HG03571 (cell line): ENCODE data around the gene PTPRN2.

Source experiments
- ATAC-seq: cut with Tn5 transposase; IDR thresholded peaks from one replicate; pipeline ENCODE4 v1.9.1; 2021; ENCODE audit not compliant: unreplicated experiment

Gene PTPRN2

GRCh38 chr7:157615852-157616251 lies 971.8 kb downstream of the PTPRN2 start:
- ATAC-seq, result no peak

DNA sequence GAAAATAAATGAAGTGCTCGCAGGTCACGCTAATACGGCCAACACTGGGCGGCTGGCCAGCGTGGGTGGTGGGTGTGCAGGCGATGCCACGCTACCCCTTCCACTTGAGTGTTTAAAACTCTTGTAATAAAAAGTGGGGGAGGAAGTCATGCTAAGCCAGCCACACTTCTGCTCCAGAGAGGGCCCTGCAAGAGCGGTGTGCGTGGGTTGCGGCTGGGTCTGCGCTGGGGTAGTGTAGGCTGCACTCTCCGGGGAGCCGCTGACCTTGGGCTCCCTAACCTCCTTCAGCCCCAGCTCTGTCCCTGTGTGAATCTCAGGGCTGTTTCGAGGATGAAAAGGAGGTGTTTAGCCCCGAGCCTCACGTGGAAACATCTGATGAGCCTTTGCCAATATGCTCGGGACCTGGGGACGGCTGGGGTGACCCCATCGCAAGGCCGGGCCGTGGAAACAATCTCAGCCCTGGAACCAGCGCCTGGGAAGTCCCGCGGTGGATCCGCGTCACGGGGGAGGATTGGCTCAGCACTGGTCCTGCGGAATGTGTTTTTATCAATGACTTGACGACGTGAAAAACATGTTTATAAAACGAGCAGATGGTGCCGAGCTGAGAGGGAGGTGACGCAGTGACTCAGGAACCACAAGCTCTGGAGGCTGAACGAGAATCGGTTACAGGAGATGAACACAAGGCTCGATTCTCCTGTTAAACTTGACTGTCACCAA lies 972.4 kb downstream of the PTPRN2 start:
- ATAC-seq, result no peak

GRCh38 chr7:157614457-157615020 lies 973.1 kb downstream of the PTPRN2 start:
- ATAC-seq, result no peak

DNA sequence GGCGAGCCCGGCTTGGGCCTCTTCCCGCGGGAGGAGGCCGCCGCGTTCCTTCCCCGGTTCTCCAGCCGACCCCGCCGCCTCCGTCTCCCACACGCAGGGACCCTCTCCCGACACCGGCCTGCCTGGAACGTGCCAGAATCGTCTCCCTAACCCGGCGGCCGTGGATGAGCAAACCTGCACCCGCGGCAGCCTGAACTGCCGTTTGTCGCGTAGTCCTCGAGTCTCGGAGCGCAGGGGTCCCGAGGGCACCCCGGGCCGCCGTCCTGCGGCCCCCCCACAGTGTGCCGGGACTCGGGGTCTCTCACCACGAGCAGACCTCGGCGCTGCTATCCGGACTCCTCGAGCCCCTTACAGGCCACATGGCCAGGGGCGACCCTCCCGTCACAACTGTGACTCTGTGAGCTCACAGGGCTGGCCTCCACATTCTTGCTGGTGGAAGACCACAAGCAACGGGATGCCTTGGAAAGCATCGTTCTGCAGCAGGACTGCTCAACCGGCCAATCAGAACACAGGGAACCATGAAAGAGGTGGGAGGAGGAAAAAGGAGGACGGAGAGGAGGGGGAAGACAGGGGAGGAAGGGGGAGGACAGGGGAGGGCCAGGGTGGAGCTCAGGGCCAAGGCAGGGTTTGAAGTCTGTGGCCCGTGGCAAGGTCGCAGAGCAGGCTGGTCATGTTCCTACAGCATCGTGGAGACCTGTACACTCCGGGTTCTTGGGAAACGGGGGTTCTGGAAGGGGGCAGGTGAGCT lies 973.9 kb downstream of the PTPRN2 start:
- ATAC-seq, result no peak

DNA sequence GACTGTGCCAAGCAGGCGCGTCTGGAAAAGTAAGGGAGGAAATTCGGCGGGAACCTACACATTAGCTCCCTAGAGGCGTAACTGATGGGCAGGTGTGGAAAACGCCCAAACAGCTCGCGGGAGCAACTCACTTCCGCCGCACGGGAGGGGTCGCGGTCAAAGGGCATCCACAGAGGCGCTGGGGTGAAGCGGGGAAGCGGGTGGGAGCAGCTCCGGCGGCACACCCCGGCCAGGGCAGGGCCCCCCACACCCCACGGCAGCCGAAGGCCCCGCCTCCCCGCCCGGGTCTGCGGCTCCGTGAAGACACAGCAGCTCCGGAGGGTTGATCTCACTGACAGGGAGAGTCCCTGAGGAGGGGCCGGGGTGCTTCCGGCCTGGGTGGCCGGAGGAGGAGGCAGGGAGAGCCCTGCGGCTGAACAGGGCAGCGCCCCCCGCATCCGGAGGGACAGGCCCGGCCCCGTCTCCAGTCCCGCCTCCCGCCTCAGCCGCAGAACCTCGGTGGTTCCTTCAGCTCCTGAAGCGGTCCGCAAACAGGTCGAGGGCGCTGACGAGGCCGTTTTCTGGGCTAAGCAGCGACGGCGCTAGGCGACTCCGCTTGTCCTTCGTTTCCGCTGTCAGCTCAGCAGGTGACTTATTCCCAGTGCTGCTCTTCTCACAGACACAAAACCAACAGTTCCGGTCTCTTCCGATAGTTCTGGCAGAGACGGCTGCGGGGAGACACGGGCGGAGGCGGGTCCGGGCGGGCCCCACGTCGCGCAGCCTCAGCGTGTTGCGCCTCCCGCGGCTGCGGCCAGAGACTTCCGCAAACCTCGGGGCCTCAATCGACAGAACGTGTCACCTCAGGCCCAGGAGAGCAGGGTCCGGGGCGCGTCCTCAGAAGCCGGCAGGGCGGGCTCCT lies 974.7 kb downstream of the PTPRN2 start:
- ATAC-seq, result no peak

DNA sequence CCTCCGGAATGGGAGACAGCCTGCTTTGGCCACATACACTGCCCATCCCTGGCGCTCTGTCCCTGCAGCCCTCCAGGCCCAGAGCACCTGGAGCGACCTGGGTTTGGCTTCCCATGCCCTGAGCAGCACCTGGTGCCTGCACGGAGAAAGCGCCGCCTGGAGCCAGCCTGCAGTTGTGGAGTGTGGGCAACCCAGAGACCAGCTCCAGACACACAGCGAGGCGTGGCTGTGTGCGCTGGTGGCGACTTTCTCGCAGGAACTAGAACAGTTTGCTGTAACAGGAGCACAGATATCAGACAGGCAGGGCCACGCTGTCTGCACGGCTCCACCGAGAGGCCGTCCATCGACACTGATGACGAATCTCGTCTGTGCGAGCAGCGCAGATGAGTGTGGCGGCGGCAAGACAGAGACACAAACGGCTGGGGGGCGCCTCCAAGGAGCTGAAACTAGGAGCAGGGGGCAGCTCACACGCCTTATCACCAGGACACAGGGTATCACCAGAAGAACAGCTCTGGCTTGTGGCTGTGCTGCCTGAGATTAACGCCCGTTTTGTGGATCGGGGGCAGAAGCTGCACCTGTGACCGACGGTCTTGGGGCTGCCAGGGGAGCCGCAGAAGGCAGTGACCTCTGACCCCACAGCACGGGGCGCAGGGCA lies 975.5 kb downstream of the PTPRN2 start:
- ATAC-seq, result no peak

GRCh38 chr7:157611341-157611740 lies 976.3 kb downstream of the PTPRN2 start:
- no peak for ATAC-seq

DNA sequence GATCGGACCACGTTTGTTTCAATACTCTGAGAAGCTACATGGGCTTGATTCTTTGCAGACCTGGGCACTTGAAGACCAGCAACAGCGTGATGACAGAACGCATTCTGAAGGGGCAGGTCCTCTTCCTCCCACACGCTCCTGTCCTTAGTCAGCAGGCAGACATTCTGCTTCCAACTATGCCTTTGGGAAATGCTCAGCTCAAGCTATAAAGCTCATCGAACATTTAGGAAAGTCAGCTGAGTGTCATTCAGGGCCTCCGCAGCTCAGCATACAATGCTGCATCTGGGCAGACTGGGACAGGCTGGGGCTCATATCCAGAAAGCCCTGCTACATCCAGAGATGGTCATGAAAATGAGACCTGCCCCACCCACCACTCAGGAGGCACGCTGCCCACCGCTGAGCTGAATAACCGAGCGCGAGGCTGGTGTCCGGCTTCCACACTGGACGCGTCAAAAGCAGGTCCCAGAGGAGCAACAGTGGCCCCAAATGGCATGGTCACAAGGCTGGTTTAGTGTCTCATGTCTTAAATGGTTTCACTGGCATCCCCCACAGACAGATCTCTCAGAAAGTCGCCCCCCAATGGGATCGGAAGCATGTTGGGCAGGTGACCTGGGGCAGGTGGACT lies 976.8 kb downstream of the PTPRN2 start:
- no peak for ATAC-seq

DNA sequence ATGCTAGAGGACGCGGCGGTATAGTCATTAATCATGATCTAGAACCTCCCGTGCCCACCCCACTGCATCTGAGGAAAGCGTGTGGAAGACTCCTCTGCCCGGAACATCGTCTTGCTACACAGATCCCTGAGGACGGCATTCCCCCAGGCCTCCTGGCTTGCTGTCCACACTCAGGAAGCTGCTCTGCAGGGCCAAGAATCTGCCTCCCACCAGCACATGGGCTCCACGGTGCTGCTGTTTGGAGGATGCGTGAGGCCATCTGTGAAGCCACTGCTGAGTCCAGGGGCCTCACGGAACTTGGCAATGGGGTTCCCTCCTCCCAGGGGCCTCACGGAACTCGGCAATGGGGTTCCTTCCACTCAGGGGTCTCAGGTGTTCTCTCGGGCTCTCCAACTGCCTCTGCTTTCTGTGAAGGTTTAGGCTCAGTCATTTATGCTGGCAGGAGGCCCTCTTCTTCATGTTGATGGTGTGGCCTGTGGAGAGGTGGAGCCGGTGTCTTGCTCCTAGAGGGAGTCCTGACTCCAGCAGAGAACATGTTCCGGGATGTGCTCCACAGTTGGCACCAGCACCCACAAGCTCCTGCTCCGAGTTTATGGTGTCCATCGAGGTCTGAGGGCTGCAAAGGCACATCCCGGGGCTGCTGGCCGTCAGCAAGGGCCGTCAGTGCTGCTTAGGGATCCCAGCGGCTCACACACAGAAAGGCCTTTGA lies 977.5 kb downstream of the PTPRN2 start:
- no peak for ATAC-seq

GRCh38 chr7:157609516-157609915 lies 978.1 kb downstream of the PTPRN2 start:
- ATAC-seq, result no peak

GRCh38 chr7:157607218-157607617 lies 980.4 kb downstream of the PTPRN2 start:
- no peak for ATAC-seq

DNA sequence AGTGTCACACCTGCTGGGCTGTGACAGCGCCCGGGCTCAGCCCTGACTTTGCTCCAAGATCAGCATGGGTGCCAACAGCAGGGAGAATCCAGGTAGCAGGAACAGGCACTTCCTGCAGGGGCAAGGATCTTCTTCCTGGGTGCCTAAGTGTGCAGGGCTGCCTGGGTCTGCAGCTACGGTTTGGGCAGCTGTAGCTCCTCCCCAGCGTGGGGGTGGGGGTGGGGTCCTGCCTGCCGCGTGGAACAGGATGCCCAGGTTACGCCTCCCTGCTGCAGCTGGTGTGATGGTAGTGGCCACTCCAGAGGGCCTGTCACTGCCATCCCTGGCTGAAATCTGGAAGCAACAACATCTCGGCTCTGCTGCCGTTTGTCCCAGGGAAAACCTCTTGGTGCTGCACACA lies 981.5 kb downstream of the PTPRN2 start:
- ATAC-seq, result no peak

GRCh38 chr7:157605638-157606037 lies 982.0 kb downstream of the PTPRN2 start:
- ATAC-seq, result no peak

DNA sequence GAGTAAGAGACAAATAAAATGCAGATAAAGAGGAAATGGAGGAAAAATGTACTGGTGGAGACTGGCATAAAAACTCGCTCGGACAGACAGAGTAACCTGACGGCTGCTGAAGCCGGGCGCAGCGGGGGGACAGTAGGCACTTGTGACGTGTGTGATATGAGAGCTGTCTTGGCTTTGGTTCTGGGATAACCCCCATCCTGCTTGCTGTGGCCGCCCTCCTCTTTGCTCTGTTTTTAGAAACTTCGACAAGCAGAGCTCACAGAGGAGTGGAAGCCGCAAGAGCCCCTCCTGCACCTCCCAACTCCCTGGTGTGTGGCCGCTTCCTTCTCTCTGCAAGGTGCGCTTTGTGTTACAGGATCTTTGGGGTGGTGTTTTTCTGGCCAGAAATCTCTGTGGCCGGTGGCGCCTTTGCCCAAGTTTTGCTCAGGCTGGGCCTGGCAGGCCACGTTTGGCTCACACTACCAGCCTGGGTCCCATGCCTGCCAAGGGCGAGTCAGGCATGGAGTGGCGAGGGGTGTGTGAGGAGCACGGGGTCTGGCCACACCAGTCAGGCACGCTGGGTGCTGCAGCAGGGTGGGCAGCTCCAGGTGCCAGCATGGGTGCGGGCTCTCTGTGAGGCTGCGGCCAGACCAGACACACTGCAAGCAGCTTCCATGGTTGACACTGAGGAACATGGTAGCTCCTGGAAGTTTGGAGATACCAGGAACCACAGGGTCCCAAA lies 982.8 kb downstream of the PTPRN2 start:
- ATAC-seq, result no peak

DNA sequence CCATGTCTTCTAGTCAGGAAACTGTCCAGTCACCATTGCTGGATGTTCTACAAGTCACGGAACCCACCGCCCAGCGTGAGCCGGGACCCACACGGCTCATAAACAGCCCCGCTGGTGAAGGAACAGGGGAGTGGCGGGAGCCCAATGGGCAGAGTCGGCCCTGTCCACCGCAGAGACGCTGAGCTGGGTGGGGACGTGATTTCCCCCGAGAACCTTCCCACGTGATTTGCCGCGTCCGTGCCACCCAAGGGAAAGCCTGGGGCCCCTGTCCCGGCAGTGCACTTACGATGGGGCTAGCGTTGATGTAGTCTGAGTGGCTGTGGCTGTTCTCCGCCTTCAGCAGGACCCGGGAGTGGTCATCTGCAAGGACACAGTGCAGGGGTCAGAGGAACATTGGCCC lies 983.9 kb downstream of the PTPRN2 start:
- ATAC-seq, result no peak

DNA sequence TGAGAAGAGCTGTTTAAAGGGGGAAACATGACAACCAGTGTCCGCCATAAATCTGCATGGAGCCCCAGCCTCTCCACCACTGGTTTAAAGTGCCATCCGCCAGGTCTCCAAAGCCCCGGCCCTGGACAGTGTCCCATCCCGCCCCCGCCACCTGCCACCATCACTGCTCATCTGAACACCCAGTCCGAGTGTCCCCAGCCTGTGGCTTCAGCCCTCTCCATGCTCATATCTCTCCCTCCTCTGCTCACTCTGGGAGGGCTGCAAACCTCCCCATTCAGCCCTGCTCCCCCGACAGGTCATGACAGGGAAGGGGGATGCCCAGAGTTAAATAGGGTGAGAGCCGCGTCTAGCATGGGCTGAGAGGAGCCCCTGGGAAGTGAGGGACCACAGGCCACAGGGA lies 984.6 kb downstream of the PTPRN2 start:
- no peak for ATAC-seq

- ATAC-seq, result no peak
These were observed 985.0 kb downstream of the PTPRN2 start for GRCh38 chr7:157602581-157602980.

DNA sequence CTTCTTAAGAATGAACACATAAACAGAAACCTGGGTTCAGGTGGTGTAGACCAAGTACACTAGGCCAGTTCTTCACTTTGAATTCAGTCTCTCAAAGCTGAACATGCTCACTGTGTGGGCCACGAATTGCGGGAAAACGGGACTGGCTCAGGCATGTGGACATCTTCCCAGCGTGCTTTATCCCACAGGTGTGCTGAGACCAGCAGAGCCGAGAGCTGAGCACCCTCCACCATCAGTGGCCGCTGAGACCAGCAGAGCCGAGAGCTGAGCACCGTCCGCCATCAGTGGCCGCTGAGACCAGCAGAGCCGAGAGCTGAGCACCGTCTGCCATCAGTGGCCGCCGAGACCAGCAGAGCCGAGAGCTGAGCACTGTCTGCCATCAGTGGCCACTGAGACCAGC lies 985.5 kb downstream of the PTPRN2 start:
- no peak for ATAC-seq

- ATAC-seq, result no peak
These were observed 986.1 kb downstream of the PTPRN2 start for GRCh38 chr7:157601530-157601929.
